IPS DF 4.7 (cell line): ENCODE results near the gene SPATA31E1.
"Not testable (repeated sequence)": the region's sequence is repeated elsewhere in the genome, so short reads cannot be mapped to it uniquely, and the experiment has no call there.

ENCODE experiments used
- DNase-seq: peaks from one replicate; pipeline ENCODE4 v3.0.0-alpha.2; 2013; ENCODE audit warnings: low spot score; ENCODE audit errors: extremely low read depth

The SPATA31E1 gene

DNA sequence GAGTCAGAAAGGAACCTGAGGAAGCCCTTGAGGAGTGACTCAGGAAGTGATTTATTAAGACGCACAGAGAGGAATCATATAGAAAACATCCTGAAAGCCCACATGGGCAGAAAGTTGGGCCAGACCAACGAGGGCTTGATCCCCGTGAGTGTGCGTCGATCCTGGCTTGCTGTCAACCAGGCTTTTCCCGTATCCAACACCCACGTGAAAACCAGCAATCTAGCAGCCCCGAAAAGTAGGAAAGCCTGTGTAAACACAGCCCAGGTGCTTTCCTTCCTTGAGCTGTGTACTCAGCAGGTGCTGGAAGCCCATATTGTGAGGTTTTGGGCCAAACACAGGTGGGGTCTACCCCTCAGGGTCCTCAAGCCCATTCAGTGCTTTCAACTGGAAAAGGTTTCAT is 38.9 kb downstream of the SPATA31E1 start:
- not testable (repeated sequence) for DNase-seq

DNA sequence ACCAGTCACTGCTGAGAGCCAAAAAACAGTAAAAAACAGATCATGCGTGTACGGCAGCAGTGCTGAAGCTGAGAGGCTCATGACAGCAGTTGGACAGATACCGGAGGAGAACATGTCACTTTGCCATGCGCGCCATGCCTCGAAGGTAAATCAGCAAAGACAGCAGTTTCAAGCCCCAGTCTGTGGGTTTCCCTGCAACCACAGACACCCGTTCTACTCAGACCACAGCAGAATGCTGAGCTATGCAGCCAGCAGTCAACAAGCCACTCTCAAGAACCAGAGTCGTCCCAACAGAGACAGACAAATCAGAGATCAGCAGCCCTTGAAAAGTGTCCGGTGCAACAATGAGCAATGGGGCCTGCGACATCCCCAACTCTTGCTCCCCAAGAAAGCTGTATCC is 40.3 kb downstream of the SPATA31E1 start:
- not testable (repeated sequence) for DNase-seq

DNA sequence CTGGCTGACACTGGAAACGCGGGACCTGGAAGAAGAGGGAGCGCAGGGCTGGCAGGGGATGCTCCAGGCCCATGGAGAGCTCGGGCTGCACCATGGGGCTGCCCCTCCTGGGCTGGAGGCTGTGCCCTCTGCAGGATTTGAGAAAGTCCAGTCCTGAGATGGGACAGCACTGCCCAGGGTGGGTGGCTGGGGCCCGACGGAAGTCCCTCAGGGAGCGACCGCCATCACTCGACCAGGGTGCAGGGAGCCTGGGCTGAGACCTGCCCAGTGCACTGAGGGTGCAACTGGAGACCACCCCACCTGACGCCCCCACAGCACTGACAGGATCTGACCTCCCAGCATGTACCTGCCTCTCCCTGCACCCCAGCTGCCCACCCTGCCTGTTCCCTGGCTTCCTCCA is 42.2 kb downstream of the SPATA31E1 start:
- not testable (repeated sequence) for DNase-seq

DNA sequence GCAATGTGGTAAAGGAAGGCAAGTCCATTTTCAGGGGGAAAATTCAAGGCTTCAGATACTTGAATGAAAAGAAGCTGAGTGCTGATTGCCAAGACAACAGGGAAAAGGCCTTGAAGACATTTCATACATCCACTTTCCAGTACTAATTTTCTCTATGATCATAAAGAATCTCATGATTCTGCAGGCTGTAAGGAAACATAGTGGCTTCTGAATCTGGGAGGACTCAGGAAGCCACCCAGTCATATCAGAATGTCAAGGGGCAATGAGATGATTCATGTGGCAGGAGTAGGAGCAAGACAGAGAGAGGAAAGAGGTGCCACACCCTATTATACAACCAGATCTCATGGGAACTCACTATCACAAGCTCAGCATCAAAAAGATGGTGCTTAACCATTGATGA is 46.5 kb downstream of the SPATA31E1 start:
- not testable (repeated sequence) for DNase-seq

DNA sequence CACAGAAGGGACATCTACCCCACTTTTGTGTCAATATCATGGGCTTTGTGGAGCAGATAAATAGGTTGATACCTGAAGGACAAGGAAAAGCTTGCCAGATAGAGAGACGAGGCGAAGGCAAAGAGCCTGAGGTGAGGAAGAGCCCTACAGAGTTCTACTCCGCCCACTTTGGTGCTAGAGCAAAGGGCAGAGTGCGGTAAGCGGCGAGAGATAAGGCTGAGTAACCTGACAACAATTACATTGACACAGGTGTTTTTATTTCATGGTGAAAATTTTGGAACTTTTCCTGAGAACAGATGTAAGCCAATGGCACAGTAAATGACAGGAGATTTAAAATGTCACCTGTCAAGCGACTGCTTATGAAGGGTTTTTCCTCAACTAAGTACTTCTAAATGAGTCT is 51.8 kb downstream of the SPATA31E1 start:
- not testable (repeated sequence) for DNase-seq

DNA sequence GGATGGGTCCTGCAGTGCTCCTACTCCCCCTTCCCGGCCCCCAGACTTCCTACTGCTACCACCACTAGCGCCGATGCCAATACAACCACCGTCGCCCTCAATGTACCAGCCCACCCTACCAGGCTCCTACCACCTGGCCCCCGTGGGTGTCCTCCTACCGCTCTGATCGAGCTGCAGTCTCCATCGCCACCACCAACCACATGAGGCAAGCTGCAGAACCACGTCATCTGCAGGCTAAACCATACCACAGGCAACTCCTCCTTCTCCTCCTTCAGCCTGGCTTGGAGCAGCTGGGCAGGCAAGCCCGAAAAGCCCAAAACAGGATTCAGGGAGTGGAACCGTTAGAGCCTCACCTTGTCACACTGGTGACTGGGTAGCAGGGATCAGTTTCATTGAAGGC is 54.7 kb downstream of the SPATA31E1 start:
- DNase-seq = not testable (repeated sequence)

DNA sequence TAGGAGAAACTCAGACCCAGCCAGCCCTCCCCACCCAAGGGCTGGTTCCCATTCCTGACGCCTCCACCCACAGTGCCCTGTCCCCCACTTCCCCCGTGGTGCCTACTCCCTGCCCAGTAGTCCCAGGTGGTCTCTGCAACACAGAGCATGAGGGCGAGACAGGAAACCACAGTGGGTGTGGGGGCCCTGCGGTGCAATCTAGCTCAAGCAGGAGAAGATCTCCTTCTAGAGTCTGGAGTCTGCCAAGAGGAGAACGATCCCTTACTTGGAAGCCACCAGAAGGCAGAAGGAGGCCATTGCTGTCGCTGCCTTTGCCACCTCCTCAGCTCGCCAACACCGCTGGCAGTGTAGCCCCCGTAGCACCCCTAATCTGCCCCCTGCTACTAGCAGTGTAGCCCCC is 55.2 kb downstream of the SPATA31E1 start:
- not testable (repeated sequence) for DNase-seq

DNA sequence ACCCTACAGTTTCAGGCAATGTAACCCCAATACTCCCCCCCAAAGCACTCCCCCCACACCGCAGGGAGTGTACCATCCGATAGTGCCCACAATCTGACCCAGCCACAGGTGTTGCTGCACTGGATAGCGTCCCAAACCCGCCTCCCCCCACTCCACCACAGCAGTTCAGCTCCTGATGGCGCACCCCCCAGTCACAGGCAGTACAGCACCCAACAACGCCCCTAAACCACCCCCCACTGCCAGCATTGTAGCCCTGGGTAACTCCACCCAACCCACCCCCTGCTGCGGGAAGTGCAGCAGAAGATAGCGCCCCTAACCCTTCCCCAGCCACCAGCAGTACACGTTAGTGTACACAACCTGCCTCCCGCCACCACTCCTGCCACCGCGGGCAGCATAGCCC is 55.7 kb downstream of the SPATA31E1 start:
- not testable (repeated sequence) for DNase-seq
